ENCODE results near the gene KLHL35. TPM values are rescaled to one million over a fixed set of nuclear protein-coding genes. Genes with fewer than 3 reads are reported as not detected.

The KLHL35 gene
- total and polyA plus RNA-seq, 4 donors: 0.62 to 2.4 (median 1.7) TPM

- Histone ChIP-seq H3K4me3 (no peak overlapping the region), H3K4me1 (ENCODE audit: control insufficient read depth in 5 of 5, insufficient read depth in 5 of 5, low read length in 5 of 5) (peaks cover 0 to 8% (median 0%) of the 10 kb centered on the region in 5 donors), H3K27ac (ENCODE audit: low read depth in 1 of 2, low read length in 1 of 2) (no peak overlapping the region), H3K36me3 (ENCODE audit: control insufficient read depth in 4 of 4, insufficient read depth in 4 of 4, low read length in 4 of 4) (peaks cover 0 to 2% (median 0%) of the 10 kb centered on the region in 4 donors), H3K9me3 (ENCODE audit: control insufficient read depth in 4 of 4, insufficient read depth in 3 of 4, low read length in 3 of 4) (no peaks in the 10 kb centered on the region), H3K27me3 (ENCODE audit: control insufficient read depth in 3 of 3, insufficient read depth in 3 of 3, low read length in 2 of 3) (no peaks in the 10 kb centered on the region), H3K9ac (ENCODE audit: insufficient read depth in 1 of 2, low read length in 2 of 2) (no peak overlapping the region)
- no peak for DNase-seq
- TF ChIP-seq CTCF (IDR thresholded peaks at IDR 0.05; ENCODE audit: control extremely low read depth, extremely low read depth): no peak
- WGBS, 2 donors: 74 to 77% methylated on average over 14 of the region's 14 CpGs
- no peak for ATAC-seq (ENCODE audit: insufficient read depth, low FRiP score)
These were observed 6.0 kb upstream of the KLHL35 start for GRCh38 chr11:75439026-75439425.

- Histone ChIP-seq H3K4me3 (no peak overlapping the region), H3K36me3 (ENCODE audit: control insufficient read depth in 4 of 4, insufficient read depth in 4 of 4, low read length in 4 of 4) (peaks cover 0 to 2% (median 0%) of the 10 kb centered on the region in 4 donors), H3K9me3 (ENCODE audit: control insufficient read depth in 4 of 4, insufficient read depth in 3 of 4, low read length in 3 of 4) (no peaks in the 10 kb centered on the region), H3K27me3 (ENCODE audit: control insufficient read depth in 3 of 3, insufficient read depth in 3 of 3, low read length in 2 of 3) (peaks cover 0 to 3% (median 0%) of the 10 kb centered on the region in 3 donors), H3K27ac (ENCODE audit: low read depth in 1 of 2, low read length in 1 of 2) (no peak overlapping the region), H3K9ac (ENCODE audit: insufficient read depth in 1 of 2, low read length in 2 of 2) (no peak overlapping the region), H3K4me1 (ENCODE audit: control insufficient read depth in 5 of 5, insufficient read depth in 5 of 5, low read length in 5 of 5) (peaks cover 0 to 8% (median 0%) of the 10 kb centered on the region in 5 donors)
- no peak for ATAC-seq (ENCODE audit: insufficient read depth, low FRiP score)
- no peak for DNase-seq
- TF ChIP-seq CTCF (IDR thresholded peaks at IDR 0.05; ENCODE audit: control extremely low read depth, extremely low read depth): no peak
- WGBS, 2 donors: 93 to 95% methylated on average over 13 of the region's 13 CpGs
These were observed 5.1 kb upstream of the KLHL35 start for GRCh38 chr11:75437966-75438659.

- H3K27ac ChIP-seq (ENCODE audit: low read depth in 1 of 2, low read length in 1 of 2): no peak overlapping the region
- no peak for DNase-seq
- 92 to 95% methylated on average over 9 of the region's 9 CpGs for WGBS, 2 donors
- peaks cover 0 to 15% (median 10%) of the 10 kb centered on the region in 3 donors for H3K27me3 ChIP-seq (ENCODE audit: control insufficient read depth in 3 of 3, insufficient read depth in 3 of 3, low read length in 2 of 3)
- H3K9ac ChIP-seq (ENCODE audit: insufficient read depth in 1 of 2, low read length in 2 of 2): no peak overlapping the region
- no peak for TF ChIP-seq CTCF (IDR thresholded peaks at IDR 0.05; ENCODE audit: control extremely low read depth, extremely low read depth)
- H3K36me3 ChIP-seq (ENCODE audit: control insufficient read depth in 4 of 4, insufficient read depth in 4 of 4, low read length in 4 of 4): peaks cover 0 to 2% (median 0%) of the 10 kb centered on the region in 4 donors
- no peak for ATAC-seq (ENCODE audit: insufficient read depth, low FRiP score)
- no peaks in the 10 kb centered on the region for H3K4me1 ChIP-seq (ENCODE audit: control insufficient read depth in 5 of 5, insufficient read depth in 5 of 5, low read length in 5 of 5)
- H3K9me3 ChIP-seq (ENCODE audit: control insufficient read depth in 4 of 4, insufficient read depth in 3 of 4, low read length in 3 of 4): no peaks in the 10 kb centered on the region
- H3K4me3 ChIP-seq: no peak overlapping the region
These were observed 3.8 kb upstream of the KLHL35 start for GRCh38 chr11:75436806-75437205.
